HG03439 (cell line): ENCODE data around the gene CRISPLD2.
"Not testable (repeated sequence)": the region's sequence is repeated elsewhere in the genome, so short reads cannot be mapped to it uniquely, and the experiment has no call there.

ENCODE experiments used
- ATAC-seq: cut with Tn5 transposase; IDR thresholded peaks from one replicate; pipeline ENCODE4 v1.9.1; 2021; ENCODE audit warnings: mild to moderate bottlenecking, moderate library complexity; ENCODE audit not compliant: unreplicated experiment

CRISPLD2 gene

GRCh38 chr16:84856203-84856581 is 36.4 kb downstream of the CRISPLD2 start:
- not testable (repeated sequence) for ATAC-seq

GRCh38 chr16:84856811-84857210 is 37.0 kb downstream of the CRISPLD2 start:
- ATAC-seq = not testable (repeated sequence)

GRCh38 chr16:84859681-84860080 is 39.9 kb downstream of the CRISPLD2 start:
- ATAC-seq = no peak

GRCh38 chr16:84860383-84860782 is 40.6 kb downstream of the CRISPLD2 start:
- no peak for ATAC-seq

- ATAC-seq = no peak
Measured at GRCh38 chr16:84861671-84862070, 41.9 kb downstream of the CRISPLD2 start.

GRCh38 chr16:84862804-84863480 is 43.2 kb downstream of the CRISPLD2 start:
- no peak for ATAC-seq

- no peak for ATAC-seq
Measured at GRCh38 chr16:84863481-84863814, 43.7 kb downstream of the CRISPLD2 start.

- no peak for ATAC-seq
Measured at GRCh38 chr16:84864326-84864955, 44.7 kb downstream of the CRISPLD2 start.

- no peak for ATAC-seq
Measured at GRCh38 chr16:84867696-84868095, 47.9 kb downstream of the CRISPLD2 start.

- no peak for ATAC-seq
Measured at GRCh38 chr16:84868328-84868727, 48.5 kb downstream of the CRISPLD2 start.

GRCh38 chr16:84868829-84869472 is 49.2 kb downstream of the CRISPLD2 start:
- ATAC-seq = no peak

GRCh38 chr16:84869473-84869845 is 49.7 kb downstream of the CRISPLD2 start:
- no peak for ATAC-seq

- ATAC-seq = not testable (repeated sequence)
Measured at GRCh38 chr16:84872971-84873370, 53.2 kb downstream of the CRISPLD2 start.

- no peak for ATAC-seq
Measured at GRCh38 chr16:84874004-84874435, 54.2 kb downstream of the CRISPLD2 start.

GRCh38 chr16:84874553-84874952 is 54.8 kb downstream of the CRISPLD2 start:
- no peak for ATAC-seq

GRCh38 chr16:84874983-84875382 is 55.2 kb downstream of the CRISPLD2 start:
- ATAC-seq = no peak

GRCh38 chr16:84875846-84876245 is 56.1 kb downstream of the CRISPLD2 start:
- ATAC-seq = no peak

- no peak for ATAC-seq
Measured at GRCh38 chr16:84876873-84877606, 57.3 kb downstream of the CRISPLD2 start.

GRCh38 chr16:84878770-84879169 is 59.0 kb downstream of the CRISPLD2 start:
- no peak for ATAC-seq

GRCh38 chr16:84879569-84880487 is 60.0 kb downstream of the CRISPLD2 start:
- no peak for ATAC-seq
